Measurements from ENCODE around the gene EVC2. TPM values are rescaled to one million over a fixed set of nuclear protein-coding genes. Genes with fewer than 3 reads are reported as not detected.

EVC2 gene
- total RNA-seq, 1 experiment from 2014 or later: 7.8 TPM

DNA sequence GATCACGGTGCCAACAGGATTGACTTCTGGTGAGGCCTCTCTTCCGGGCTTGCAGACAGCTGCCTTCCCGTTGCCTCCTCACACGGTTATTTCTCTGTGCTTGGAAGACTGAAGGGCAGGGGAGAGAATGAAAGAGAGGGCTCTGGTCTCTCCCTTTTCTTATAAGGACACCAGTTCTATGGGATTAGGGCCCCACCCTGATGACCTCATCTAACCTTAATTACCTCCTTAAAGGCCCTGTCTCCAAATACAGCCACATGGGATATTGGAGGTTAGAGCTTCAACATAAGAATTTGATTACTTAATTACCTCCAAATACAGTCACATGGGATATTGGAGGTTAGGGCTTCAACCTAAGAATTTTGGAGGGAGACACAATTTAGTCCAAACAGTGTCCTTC is 49.2 kb upstream of the EVC2 start:
- TF ChIP-seq, protein P1, sequence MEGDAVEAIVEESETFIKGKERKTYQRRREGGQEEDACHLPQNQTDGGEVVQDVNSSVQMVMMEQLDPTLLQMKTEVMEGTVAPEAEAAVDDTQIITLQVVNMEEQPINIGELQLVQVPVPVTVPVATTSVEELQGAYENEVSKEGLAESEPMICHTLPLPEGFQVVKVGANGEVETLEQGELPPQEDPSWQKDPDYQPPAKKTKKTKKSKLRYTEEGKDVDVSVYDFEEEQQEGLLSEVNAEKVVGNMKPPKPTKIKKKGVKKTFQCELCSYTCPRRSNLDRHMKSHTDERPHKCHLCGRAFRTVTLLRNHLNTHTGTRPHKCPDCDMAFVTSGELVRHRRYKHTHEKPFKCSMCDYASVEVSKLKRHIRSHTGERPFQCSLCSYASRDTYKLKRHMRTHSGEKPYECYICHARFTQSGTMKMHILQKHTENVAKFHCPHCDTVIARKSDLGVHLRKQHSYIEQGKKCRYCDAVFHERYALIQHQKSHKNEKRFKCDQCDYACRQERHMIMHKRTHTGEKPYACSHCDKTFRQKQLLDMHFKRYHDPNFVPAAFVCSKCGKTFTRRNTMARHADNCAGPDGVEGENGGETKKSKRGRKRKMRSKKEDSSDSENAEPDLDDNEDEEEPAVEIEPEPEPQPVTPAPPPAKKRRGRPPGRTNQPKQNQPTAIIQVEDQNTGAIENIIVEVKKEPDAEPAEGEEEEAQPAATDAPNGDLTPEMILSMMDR (conservative IDR thresholded peaks at IDR 0.05): no peak
- H2BK20ac ChIP-seq (ENCODE audit: low read depth, low read length, poor library complexity, severe bottlenecking): no peak overlapping the region
- no peak overlapping the region for H3T11ph ChIP-seq (ENCODE audit: low read length)
- H3K79me2 ChIP-seq (ENCODE audit: insufficient read depth, low read length): no peaks in the 10 kb centered on the region
- H3K27ac ChIP-seq (ENCODE audit: insufficient read length, low read depth, low read length): no peak overlapping the region
- no peak overlapping the region for H3K56ac ChIP-seq (ENCODE audit: insufficient read length, low read depth, low read length)
- H3K9ac ChIP-seq (ENCODE audit: extremely low read depth, insufficient read length, low read length): no peak overlapping the region
- H3K79me1 ChIP-seq (ENCODE audit: insufficient read depth, low read depth, low read length, poor library complexity, severe bottlenecking): no peaks in the 10 kb centered on the region
- no CpG with 5 or more reads among the region's 4 CpGs for WGBS (ENCODE audit: extremely low coverage, insufficient read length, low lambda C conversion rate)
- H3K4me2 ChIP-seq (ENCODE audit: insufficient read depth, insufficient read length, low read length): no peak overlapping the region
- H2BK15ac ChIP-seq (ENCODE audit: low read depth, low read length): no peak overlapping the region
- no peaks in the 10 kb centered on the region for H3K4me1 ChIP-seq (ENCODE audit: insufficient read depth, low read length)
- H3K27me3 Mint-ChIP-seq (ENCODE audit: low read depth): no peaks in the 10 kb centered on the region; the same call in 1 of the 2 replicates
- DNase-seq: no peak
- H4K20me1 ChIP-seq (ENCODE audit: control insufficient read depth, insufficient read depth, insufficient read length): no peaks in the 10 kb centered on the region
- no peak overlapping the region for H3K27ac Mint-ChIP-seq
- H3K27me3 ChIP-seq (ENCODE audit: insufficient read depth, low read length): no peaks in the 10 kb centered on the region
- H3K36me3 Mint-ChIP-seq (ENCODE audit: insufficient read depth in 1 of 3, low read depth in 3 of 3): peaks cover 25 to 37% (median 35%) of the 10 kb centered on the region in 3 experiments
- no peaks in the 10 kb centered on the region for H3K9me3 Mint-ChIP-seq
- H3K9me3 ChIP-seq (ENCODE audit: control insufficient read depth, low read depth, low read length): no peaks in the 10 kb centered on the region
- peaks cover 22 to 23% of the 10 kb centered on the region in 2 experiments for H3K4me1 Mint-ChIP-seq
- H3K18ac ChIP-seq (ENCODE audit: insufficient read length, low read depth, low read length): no peak overlapping the region
- H3K4me3 Mint-ChIP-seq: no peak overlapping the region
- no peak overlapping the region for H4K5ac ChIP-seq (ENCODE audit: insufficient read length, low read depth, low read length)
- H2AFZ ChIP-seq (ENCODE audit: low read length): no peak overlapping the region
- H2BK5ac ChIP-seq (ENCODE audit: insufficient read length, low read length): no peak overlapping the region
- H4K91ac ChIP-seq (ENCODE audit: insufficient read length, low read depth, low read length): no peak overlapping the region
- no peak overlapping the region for H4K8ac ChIP-seq (replicated peaks; ENCODE audit: insufficient read length, low read depth, low read length)
- no peak overlapping the region for H2BK12ac ChIP-seq (ENCODE audit: insufficient read length, low read depth, low read length)
- no peak overlapping the region for H2BK120ac ChIP-seq (ENCODE audit: low read depth, low read length, poor library complexity, severe bottlenecking)
- no peak overlapping the region for H2AK5ac ChIP-seq (ENCODE audit: insufficient read length, low read length)
- no peak overlapping the region for H3K23ac ChIP-seq (ENCODE audit: insufficient read length, low read depth, low read length)
- H3K23me2 ChIP-seq (ENCODE audit: insufficient read length, low read depth, low read length, poor library complexity, severe bottlenecking): no peaks in the 10 kb centered on the region
- no peak overlapping the region for H3K4ac ChIP-seq (ENCODE audit: low read depth, low read length)
- no peak overlapping the region for H3K14ac ChIP-seq (ENCODE audit: insufficient read depth, low read length)
